Activated naive CD8-positive, alpha-beta T cell treated with anti-CD3 and anti-CD28 coated beads, Interleukin-2, amount 50 U/mL, for 24 hours (primary cell): ENCODE data around the gene CHPF.

Experiments
- ATAC-seq: fragments of 150-1000 bp; cut with Tn5 transposase; one replicate; pipeline ENCODE4 v1.10.0; 2021
- DNase-seq: peaks from one replicate; pipeline ENCODE4 v3.0.0; 2021
- H3K27ac Mint-ChIP-seq: one replicate; pipeline ENCODE4 v1.8.0; 2021; ENCODE audit warnings: mild to moderate bottlenecking, mixed read lengths
- H3K27me3 Mint-ChIP-seq: one replicate; pipeline ENCODE4 v1.8.0; 2021; ENCODE audit warnings: mixed read lengths
- H3K36me3 Mint-ChIP-seq: one replicate; pipeline ENCODE4 v1.8.0; 2021; ENCODE audit warnings: low read depth, mixed read lengths
- H3K4me1 Mint-ChIP-seq: one replicate; pipeline ENCODE4 v1.8.0; 2021; ENCODE audit warnings: mixed read lengths
- H3K4me3 Mint-ChIP-seq: one replicate; pipeline ENCODE4 v1.8.0; 2021; ENCODE audit warnings: mild to moderate bottlenecking, moderate library complexity, mixed read lengths
- H3K9me3 Mint-ChIP-seq: one replicate; pipeline ENCODE4 v1.8.0; 2021; ENCODE audit warnings: mixed read lengths

Gene CHPF

DNA sequence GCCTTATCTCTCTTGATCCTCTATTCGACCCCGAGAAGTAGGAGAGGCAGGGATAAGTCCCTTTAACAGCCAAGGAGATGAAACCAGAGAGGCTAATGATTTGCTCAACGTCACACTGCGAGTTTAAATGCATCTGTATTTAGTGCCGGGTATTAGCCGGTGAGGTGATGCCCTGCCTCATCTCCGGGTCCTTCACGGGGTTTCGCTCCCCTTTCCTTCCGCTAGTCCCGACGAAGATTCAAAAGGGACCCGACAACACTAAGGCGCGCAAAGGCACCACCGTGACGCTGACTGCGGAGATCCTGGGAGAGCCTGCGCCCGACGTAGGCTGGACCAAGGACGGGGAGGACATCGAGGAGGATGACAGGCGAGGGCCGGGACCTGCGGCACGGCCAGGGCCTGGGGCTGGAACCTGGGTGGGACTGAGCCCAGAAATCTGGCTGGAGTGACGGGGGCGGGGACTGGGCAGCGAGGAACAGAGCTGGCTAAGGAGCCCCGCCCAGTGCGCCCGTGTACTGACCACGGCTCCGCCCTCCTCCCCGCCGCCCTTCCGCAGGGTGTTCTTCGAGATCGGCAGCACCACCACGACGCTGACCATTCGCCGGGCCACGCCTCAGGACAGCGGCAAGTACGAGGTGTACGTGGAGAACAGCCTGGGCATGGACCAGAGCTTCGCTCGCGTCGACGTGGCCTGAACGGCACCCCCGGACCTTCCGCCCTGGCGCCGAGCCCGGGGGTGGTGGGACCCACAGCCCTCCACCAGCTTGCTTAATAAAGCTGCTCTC is 45.9 kb downstream of the CHPF start:
- H3K4me3 Mint-ChIP-seq, result peak overlapping the region; percentile 95
- ATAC-seq (no peak), DNase-seq (peak; percentile 48)
- H3K27me3 Mint-ChIP-seq, result peaks cover 50% of the 10 kb centered on the region
- peaks cover 1% of the 10 kb centered on the region for H3K36me3 Mint-ChIP-seq
- H3K9me3 Mint-ChIP-seq, result no peaks in the 10 kb centered on the region
- H3K4me1 Mint-ChIP-seq, result peaks cover 32% of the 10 kb centered on the region
- H3K27ac Mint-ChIP-seq, result peak overlapping the region; percentile 90

DNA sequence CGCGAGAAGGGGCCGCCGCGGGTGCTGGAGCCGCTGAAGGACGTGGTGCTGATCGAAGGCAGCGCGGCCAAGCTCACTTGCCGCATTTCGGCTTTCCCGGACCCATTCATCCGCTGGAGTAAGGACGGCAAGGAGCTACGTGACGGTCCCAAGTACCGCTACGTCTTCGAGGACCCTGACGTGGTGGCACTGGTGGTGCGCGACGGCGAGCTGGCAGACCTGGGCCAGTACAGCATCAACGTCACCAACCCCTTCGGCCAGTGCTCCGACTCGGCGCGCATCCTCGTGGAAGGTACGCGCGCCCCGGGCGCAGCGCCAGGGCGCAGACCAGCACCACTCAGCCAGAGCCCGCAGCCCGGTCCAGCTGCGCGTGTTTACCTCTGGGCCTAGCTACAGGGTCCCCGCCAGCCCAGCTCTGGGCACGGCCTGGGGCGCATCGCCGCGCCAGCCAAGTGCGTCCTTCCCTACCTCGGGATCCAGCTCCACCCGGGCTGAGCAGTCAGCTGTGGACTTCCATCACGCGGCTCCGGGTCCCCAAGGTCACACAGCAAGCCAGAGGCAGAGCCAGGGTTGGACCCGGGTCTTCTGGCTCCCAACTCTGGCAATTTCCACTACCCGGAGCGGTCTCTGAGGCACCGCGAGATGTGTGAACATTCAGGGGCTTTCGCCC is 46.6 kb downstream of the CHPF start:
- ATAC-seq (no peak), DNase-seq (no peak)
- Mint-ChIP-seq H3K4me3 (peak overlapping the region; percentile 95), H3K27ac (no peak overlapping the region), H3K27me3 (peaks cover 50% of the 10 kb centered on the region), H3K36me3 (no peaks in the 10 kb centered on the region), H3K9me3 (no peaks in the 10 kb centered on the region), H3K4me1 (peaks cover 32% of the 10 kb centered on the region)

DNA sequence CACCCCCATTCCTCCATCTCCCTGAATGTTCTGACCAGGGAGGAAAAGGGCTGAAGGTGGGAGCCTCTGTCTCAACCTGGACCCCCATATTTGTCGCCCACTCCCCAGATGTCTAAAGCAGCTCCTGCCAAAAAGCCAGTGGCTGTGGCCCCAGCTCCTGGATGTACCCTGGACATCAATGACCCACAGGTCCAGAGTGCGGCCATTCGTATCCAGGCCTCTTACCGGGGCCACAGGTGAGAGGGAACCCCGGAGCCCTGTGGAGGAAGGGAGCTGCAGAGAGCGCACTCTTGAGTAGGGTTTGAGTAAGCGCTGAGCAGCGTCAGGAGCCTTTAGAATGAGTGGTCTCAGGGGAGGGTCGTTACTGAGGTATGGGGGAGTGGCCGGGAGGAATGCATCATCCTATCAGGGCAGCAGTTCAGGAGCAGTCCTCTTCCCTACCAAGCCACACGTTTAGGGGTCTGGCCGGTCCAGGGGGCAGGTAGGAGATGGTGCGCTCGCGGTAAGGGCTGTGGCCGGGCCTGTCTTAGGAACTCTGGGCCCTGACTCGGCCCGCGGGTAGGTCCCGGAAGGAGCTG is 47.3 kb downstream of the CHPF start:
- H3K4me1 Mint-ChIP-seq, result peaks cover 32% of the 10 kb centered on the region
- DNase-seq (no peak), ATAC-seq (no peak)
- H3K4me3 Mint-ChIP-seq, result no peak overlapping the region
- H3K27me3 Mint-ChIP-seq, result peaks cover 50% of the 10 kb centered on the region
- H3K9me3 Mint-ChIP-seq, result no peaks in the 10 kb centered on the region
- H3K36me3 Mint-ChIP-seq, result no peaks in the 10 kb centered on the region
- H3K27ac Mint-ChIP-seq, result no peak overlapping the region

DNA sequence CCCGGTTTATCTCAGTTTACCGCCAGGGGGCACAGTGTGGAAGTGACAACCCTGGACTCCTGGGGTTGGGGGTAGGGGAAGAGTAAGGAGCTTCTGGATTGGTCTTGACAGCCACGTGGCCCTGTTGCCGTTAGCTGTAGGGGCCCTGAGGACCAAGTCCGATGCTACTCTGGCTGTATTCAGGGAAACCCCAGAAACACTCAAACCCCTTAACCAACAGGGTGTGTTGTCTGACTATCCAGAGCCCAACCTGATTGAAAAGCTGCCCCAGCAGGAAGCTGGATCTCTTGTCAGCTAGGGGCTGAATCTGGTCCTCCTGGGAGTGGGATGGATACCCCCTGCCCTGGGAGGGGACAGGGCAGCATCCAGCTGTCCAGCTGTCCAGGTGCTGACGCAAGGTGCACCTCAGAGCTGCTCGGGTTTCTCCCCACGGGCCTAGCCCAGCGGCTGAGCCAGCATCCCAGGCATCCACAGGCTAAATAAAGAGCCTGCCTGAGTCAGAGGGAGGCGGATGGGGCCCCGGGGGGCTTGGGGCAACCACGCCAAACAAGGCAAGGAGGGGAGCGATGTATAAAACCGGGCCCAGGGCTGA is 48.0 kb downstream of the CHPF start:
- no peaks in the 10 kb centered on the region for H3K9me3 Mint-ChIP-seq
- no peak overlapping the region for H3K4me3 Mint-ChIP-seq
- H3K27me3 Mint-ChIP-seq, result peaks cover 50% of the 10 kb centered on the region
- peak; percentile 73 for DNase-seq
- ATAC-seq, result peak; percentile 26
- H3K4me1 Mint-ChIP-seq, result peaks cover 30% of the 10 kb centered on the region
- no peaks in the 10 kb centered on the region for H3K36me3 Mint-ChIP-seq
- H3K27ac Mint-ChIP-seq, result no peak overlapping the region

DNA sequence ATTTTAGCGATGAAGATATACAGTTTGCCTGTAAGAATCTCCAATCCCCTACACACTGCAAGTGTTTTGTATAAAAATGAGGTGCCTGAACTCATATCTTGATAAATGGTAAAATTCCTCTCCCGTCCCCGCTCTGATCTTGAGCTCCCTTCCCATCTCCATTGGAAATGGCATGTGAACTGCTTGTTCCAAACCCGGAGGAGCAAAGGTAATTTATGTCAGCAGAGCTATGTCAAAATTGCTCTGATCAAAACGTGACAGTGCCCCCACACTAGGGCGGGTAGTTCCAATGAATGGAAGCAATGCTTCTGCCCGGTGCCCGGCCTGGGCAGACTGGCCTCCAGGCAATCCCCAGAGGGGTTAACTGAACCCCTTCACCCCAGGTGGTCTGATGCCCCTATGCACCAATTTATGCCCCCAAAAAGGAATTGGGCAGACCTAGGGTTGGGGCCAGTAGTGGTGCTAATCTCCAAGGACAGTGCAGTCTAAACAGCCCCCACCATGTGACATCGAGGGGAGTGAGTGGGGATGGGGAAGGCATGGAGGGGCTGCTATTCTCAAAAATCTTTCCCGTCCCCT is 48.6 kb downstream of the CHPF start:
- no peak for ATAC-seq
- DNase-seq, result no peak
- Mint-ChIP-seq H3K27ac (no peak overlapping the region), H3K27me3 (peaks cover 50% of the 10 kb centered on the region), H3K4me3 (no peak overlapping the region), H3K36me3 (no peaks in the 10 kb centered on the region), H3K4me1 (peaks cover 26% of the 10 kb centered on the region), H3K9me3 (no peaks in the 10 kb centered on the region)

DNA sequence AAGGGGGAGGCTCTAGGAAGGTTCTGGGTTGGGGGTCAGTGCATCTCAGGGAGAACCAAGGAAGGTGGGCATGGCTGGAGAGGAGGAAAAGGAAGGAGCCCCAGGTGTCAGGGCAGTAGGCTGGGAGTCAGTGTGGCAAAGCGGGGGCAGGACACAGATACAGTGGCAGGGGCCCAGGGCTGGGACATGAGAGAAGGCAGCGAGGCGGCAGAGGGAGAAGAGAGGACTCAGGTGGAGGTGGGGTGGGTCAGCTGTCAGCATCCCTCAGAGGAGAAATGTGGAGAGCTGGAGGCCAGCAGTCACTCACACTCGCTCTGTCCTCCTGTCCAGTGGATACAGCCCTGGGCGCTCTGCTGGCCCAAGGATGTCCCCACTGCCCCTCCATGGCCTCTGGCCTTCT is 50.5 kb downstream of the CHPF start:
- H3K4me3 Mint-ChIP-seq, result no peak overlapping the region
- H3K27ac Mint-ChIP-seq, result no peak overlapping the region
- H3K27me3 Mint-ChIP-seq, result peaks cover 44% of the 10 kb centered on the region
- no peak for DNase-seq
- no peaks in the 10 kb centered on the region for H3K36me3 Mint-ChIP-seq
- no peaks in the 10 kb centered on the region for H3K9me3 Mint-ChIP-seq
- H3K4me1 Mint-ChIP-seq, result peaks cover 8% of the 10 kb centered on the region
- no peak for ATAC-seq

DNA sequence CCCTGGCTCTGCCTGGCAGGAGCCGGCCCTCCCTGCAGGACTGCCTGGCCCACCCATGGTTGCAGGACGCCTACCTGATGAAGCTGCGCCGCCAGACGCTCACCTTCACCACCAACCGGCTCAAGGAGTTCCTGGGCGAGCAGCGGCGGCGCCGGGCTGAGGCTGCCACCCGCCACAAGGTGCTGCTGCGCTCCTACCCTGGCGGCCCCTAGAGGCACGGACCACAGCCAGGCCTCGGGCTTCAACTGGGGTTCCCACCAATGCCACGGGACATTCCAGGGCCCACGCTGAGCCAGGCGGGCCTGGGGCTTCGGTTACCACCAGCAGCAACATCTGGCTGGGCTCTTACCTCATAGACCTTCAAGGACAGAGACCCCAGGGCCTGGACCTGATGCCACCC is 51.0 kb downstream of the CHPF start:
- no peak overlapping the region for H3K4me3 Mint-ChIP-seq
- no peaks in the 10 kb centered on the region for H3K9me3 Mint-ChIP-seq
- H3K36me3 Mint-ChIP-seq, result no peaks in the 10 kb centered on the region
- no peak overlapping the region for H3K27ac Mint-ChIP-seq
- peaks cover 7% of the 10 kb centered on the region for H3K4me1 Mint-ChIP-seq
- no peak for ATAC-seq
- peaks cover 41% of the 10 kb centered on the region for H3K27me3 Mint-ChIP-seq
- DNase-seq, result no peak

DNA sequence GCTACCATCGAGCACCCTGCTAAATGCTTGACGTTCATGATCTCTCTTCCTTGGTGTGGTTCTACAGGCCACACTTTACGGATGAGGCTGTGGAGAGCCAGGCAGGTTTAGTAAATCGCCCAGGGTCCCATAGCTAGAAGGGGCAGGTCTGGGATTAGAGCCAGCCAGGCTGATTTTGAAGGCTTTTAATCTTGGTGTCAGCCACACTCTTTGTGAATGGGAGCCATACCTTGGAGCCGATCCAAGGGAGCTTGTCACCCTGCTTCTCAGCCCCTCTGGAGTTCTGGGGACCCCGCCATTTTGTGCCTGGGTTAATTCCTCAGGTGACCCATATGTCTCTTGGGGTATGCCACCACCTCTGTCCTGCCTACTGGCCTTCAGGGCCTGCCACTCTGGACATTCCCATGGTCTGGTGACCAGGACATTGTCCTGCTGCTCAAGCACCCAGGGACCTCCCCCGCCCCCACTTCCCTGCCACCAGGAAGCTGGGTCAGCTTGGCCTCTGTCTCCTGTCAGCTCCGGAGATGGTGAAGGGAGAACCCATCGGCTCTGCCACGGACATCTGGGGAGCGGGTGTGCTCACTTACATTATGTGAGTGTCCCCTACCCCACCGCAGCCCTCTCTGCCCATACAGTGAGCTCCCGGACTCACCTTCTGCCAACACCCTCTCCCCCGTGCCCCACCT is 52.2 kb downstream of the CHPF start:
- no peak for DNase-seq
- ATAC-seq, result no peak
- H3K27me3 Mint-ChIP-seq, result peaks cover 30% of the 10 kb centered on the region
- H3K4me3 Mint-ChIP-seq, result no peak overlapping the region
- H3K4me1 Mint-ChIP-seq, result peaks cover 1% of the 10 kb centered on the region
- H3K27ac Mint-ChIP-seq, result no peak overlapping the region
- H3K9me3 Mint-ChIP-seq, result no peaks in the 10 kb centered on the region
- H3K36me3 Mint-ChIP-seq, result no peaks in the 10 kb centered on the region

DNA sequence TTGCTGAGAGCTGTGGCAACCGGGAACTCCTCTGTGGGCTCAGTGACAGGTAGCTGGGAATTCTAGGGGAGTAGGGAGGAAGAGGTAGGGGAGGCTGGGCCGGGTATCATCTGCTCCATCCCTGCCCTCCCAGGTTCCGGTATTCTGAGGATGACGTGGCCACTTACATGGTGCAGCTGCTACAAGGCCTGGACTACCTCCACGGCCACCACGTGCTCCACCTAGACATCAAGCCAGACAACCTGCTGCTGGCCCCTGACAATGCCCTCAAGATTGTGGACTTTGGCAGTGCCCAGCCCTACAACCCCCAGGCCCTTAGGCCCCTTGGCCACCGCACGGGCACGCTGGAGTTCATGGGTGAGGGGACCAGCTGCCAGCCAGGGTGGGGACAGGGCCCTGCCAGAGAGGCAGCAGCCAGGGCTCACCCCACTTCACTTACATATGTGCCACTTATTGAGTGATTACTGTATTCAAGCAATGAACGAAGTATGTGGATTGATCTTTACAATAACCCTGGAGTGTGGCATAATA is 52.9 kb downstream of the CHPF start:
- Mint-ChIP-seq H3K4me1 (no peaks in the 10 kb centered on the region), H3K9me3 (no peaks in the 10 kb centered on the region), H3K4me3 (no peak overlapping the region), H3K27me3 (peaks cover 32% of the 10 kb centered on the region), H3K36me3 (no peaks in the 10 kb centered on the region), H3K27ac (no peak overlapping the region)
- ATAC-seq (no peak), DNase-seq (no peak)

DNA sequence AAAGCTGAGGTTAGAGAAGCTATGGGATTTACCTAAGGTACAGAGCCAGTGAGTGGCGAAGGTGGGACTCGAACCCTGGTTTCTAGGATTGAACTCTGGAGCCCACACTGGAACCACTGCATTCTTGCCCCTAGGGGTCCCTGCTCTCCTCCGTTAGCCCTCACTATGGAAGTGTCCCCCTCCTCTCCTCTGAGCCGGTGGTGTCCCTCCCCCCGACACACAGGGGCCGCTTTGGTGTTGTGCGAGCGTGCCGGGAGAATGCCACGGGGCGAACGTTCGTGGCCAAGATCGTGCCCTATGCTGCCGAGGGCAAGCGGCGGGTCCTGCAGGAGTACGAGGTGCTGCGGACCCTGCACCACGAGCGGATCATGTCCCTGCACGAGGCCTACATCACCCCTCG is 53.4 kb downstream of the CHPF start:
- no peak overlapping the region for H3K27ac Mint-ChIP-seq
- no peak for ATAC-seq
- H3K9me3 Mint-ChIP-seq, result no peaks in the 10 kb centered on the region
- H3K4me3 Mint-ChIP-seq, result no peak overlapping the region
- peaks cover 32% of the 10 kb centered on the region for H3K27me3 Mint-ChIP-seq
- DNase-seq, result no peak
- H3K4me1 Mint-ChIP-seq, result no peaks in the 10 kb centered on the region
- no peaks in the 10 kb centered on the region for H3K36me3 Mint-ChIP-seq

DNA sequence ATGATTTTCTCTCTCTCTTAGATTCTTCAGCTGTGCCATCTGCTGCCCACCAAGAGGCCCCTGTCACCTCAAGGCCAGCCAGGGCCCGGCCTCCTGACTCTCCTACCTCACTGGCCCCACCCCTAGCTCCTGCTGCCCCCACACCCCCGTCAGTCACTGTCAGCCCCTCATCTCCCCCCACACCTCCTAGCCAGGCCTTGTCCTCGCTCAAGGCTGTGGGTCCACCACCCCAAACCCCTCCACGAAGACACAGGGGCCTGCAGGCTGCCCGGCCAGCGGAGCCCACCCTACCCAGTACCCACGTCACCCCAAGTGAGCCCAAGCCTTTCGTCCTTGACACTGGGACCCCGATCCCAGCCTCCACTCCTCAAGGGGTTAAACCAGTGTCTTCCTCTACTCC is 54.3 kb downstream of the CHPF start:
- H3K27me3 Mint-ChIP-seq, result peaks cover 28% of the 10 kb centered on the region
- H3K4me1 Mint-ChIP-seq, result peaks cover under 1% of the 10 kb centered on the region
- DNase-seq, result no peak

More for the DNA sequence above, 54.3 kb downstream of the CHPF start:
- no peak overlapping the region for H3K4me3 Mint-ChIP-seq
- H3K27ac Mint-ChIP-seq, result no peak overlapping the region
- no peak for ATAC-seq
- no peaks in the 10 kb centered on the region for H3K36me3 Mint-ChIP-seq
- H3K9me3 Mint-ChIP-seq, result no peaks in the 10 kb centered on the region
